OCI-LY3 (cell line): Measurements from ENCODE around the gene FUT8.

Experiments used
- CTCF ChIP-seq: fragments of 200-600, 300-600 bp; sonication (generic); IDR thresholded peaks from 2 replicates; pipeline ENCODE4 v1.5.1; 2014; ENCODE audit warnings: antibody characterized with exemption, low read length, low read depth
- EZH2phosphoT487 ChIP-seq: fragments of 200-600 bp; shearing (Covaris generic); IDR thresholded peaks from 2 replicates; pipeline ENCODE4 v1.6.1; 2018; ENCODE audit warnings: antibody characterized with exemption, mixed run types, low read depth

GRCh38 chr14:65491274-65491673, 78.7 kb downstream of the FUT8 start:
- TF ChIP-seq CTCF = no peak
- no peak for TF ChIP-seq EZH2phosphoT487
